WI38 (cell line): ENCODE measurements around the gene CPPED1.
"Not testable (repeated sequence)": the region's sequence is repeated elsewhere in the genome, so short reads cannot be mapped to it uniquely, and the experiment has no call there.

Experiments
- H3K4me3 ChIP-seq: 2 replicates; pipeline ENCODE4 v1.5.1; 2011; ENCODE audit warnings: low read depth, mild to moderate bottlenecking, control low read depth, low read length
- TF ChIP-seq, protein P1 (sequence below): IDR thresholded peaks from 2 replicates; pipeline ENCODE4 v1.5.1; 2012; ENCODE audit warnings: low read depth, mild to moderate bottlenecking, control low read depth, low read length

The CPPED1 gene

GRCh38 chr16:12829096-12829888 lies 25.6 kb upstream of the CPPED1 start:
- TF ChIP-seq, protein P1, sequence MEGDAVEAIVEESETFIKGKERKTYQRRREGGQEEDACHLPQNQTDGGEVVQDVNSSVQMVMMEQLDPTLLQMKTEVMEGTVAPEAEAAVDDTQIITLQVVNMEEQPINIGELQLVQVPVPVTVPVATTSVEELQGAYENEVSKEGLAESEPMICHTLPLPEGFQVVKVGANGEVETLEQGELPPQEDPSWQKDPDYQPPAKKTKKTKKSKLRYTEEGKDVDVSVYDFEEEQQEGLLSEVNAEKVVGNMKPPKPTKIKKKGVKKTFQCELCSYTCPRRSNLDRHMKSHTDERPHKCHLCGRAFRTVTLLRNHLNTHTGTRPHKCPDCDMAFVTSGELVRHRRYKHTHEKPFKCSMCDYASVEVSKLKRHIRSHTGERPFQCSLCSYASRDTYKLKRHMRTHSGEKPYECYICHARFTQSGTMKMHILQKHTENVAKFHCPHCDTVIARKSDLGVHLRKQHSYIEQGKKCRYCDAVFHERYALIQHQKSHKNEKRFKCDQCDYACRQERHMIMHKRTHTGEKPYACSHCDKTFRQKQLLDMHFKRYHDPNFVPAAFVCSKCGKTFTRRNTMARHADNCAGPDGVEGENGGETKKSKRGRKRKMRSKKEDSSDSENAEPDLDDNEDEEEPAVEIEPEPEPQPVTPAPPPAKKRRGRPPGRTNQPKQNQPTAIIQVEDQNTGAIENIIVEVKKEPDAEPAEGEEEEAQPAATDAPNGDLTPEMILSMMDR, result no peak
- no peak overlapping the region for H3K4me3 ChIP-seq

- no peak overlapping the region for H3K4me3 ChIP-seq
- TF ChIP-seq, protein P1, result no peak
Measured at GRCh38 chr16:12828206-12828605, 24.5 kb upstream of the CPPED1 start.

DNA sequence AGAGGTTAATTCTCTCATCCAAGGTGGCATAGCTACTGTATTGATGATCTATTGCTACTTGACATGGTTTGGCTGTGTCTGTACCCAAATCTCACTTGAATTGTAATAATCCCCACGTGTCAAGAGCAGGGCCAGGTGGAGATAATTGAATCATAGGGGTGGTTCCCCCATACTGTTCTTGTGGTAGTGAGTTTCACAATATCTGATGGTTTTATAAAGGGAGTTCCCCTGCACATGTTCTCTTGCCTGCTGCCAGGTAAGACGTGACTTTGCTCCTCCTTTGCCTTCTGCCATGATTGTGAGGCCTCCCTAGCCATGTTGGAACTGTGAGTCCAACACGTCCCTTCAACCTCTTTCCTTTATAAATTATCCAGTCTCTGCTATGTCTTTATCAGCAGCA lies 22.9 kb upstream of the CPPED1 start:
- TF ChIP-seq, protein P1, result no peak
- H3K4me3 ChIP-seq, result no peak overlapping the region

DNA sequence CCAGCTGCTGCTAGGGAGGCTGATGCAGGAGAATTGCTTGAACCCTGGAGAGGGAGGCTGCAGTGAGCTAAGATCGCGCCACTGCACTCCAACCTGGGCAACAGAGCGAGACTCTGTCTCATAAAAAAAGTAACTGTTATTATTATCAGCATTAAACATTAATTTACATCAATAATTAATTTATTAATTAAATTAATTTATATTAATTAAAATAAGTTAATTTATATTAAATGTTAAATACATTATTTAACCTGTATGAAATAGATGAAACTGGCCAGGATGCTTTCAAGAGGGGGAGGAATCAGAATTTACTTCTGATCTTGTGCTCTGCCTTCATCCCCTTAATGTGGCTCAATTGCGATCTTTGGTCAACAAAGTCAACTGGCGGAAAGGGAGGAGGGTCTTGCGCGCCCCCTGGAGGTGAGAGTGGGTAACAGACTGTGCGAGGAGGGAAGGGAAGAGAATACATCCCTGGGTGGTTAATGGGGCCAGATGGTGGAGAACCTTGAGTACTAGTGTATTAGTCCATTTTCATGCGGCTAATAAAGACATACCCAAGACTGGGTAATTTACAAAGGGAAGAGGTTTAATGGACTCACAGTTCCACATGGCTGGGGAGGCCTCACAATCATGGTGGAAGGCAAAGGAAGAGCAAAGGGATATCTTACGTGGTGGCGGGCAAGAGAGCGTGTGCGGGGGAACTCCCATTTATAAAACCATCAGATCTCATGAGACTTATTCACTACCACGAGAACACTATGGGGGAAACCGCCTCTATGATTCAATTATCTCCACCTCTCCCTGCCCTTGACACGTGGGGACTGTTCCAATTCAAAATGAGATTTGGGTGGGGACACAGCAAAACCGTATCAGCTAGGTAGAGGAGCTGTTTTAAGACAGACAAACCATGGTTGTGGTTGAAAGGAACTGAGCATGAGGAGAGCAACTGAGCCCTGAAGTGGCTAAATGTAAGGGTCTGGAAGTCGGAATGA lies 15.7 kb upstream of the CPPED1 start:
- H3K4me3 ChIP-seq, result no peak overlapping the region
- TF ChIP-seq, protein P1, result peak; percentile 73

DNA sequence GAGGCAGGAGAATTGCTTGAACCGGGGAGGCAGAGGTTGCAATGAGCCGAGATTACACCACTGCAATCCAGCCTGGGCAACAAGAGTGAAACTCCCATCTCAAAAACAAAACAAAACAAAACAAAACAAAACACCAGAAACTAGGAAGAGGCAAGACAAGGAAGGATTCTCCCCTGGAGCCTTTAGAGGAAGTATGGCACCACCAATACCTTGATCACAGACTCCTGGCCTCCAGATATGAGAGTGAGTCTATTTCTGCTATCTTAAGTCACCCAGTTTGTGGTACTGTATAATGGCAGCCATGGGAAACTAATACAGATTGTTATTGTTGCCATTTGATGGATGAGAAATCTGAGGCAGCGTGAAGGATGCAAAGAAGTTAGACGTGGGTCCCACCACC lies 14.6 kb upstream of the CPPED1 start:
- no peak overlapping the region for H3K4me3 ChIP-seq
- TF ChIP-seq, protein P1, result no peak

GRCh38 chr16:12816791-12817214 lies 13.1 kb upstream of the CPPED1 start:
- H3K4me3 ChIP-seq, result not testable (repeated sequence)

DNA sequence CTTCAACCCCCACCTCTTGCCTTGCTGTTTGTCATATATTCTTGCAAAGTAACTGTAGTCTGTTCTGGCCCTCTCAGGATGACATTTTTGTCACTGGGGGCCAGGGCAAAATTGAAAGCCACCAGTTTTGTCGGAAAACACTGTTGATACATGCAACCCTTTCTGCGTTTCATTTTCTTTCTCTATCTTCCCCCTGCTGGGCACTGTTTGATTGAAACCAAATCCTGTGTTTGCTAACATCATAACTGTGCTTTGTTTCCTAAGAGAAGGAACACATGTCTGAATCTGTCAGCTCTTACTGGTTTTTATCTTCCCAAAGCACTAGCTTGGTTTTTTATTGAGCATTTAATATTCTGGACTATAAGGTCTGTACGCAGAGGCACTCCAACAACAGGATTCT lies 11.7 kb upstream of the CPPED1 start:
- TF ChIP-seq, protein P1, result no peak
- no peak overlapping the region for H3K4me3 ChIP-seq

GRCh38 chr16:12813734-12814133 lies 10.0 kb upstream of the CPPED1 start:
- H3K4me3 ChIP-seq, result not testable (repeated sequence)

DNA sequence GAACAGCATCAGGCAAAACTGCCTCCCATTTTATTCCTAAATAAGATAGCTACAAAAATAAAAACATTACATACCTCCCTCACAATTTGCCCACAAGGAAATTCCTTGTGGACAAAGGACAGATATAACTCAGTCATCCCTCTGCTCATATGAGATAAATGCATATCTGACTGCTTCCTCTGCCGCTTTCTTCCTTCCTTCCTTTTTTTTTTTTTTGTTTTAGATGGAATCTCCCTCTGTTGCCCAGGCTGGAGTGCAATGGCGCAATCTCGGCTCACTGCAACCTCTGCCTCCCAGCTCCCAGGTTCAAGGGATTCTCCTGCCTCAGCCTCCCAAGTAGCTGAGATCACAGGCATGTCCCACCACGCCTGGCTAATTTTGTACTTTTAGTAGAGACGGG lies 9.6 kb upstream of the CPPED1 start:
- not testable (repeated sequence) for H3K4me3 ChIP-seq
